ENCODE results near the gene BMP8B.

BMP8B gene

GRCh38 chr1:39816415-39817090, 27.9 kb upstream of the BMP8B start (continued):
- TF ChIP-seq ZNF121 (tag by site-specific recombination; IDR thresholded peaks at IDR 0.05) (0 out of 2 replicates have a peak, but pooled peaks have one; percentile 12), ZNF670 (tag by site-specific recombination; IDR thresholded peaks at IDR 0.05; ENCODE audit: low read depth) (no peak), HOXC10 (CRISPR knock-in tag; IDR thresholded peaks at IDR 0.05) (no peak), ZNF169 (tag by site-specific recombination; IDR thresholded peaks at IDR 0.05) (no peak), ZNF830 (tag by site-specific recombination; IDR thresholded peaks at IDR 0.05; ENCODE audit: low read depth) (no peak), EGR2 (tag by site-specific recombination; IDR thresholded peaks at IDR 0.05; ENCODE audit: low read depth) (no peak), KLF7 (tag by site-specific recombination; IDR thresholded peaks at IDR 0.05; ENCODE audit: borderline replicate concordance) (no peak), ELK4 (IDR thresholded peaks at IDR 0.05; ENCODE audit: borderline replicate concordance, low read depth, low read length) (no peak), ZNF335 (tag by site-specific recombination; conservative IDR thresholded peaks at IDR 0.05) (0 out of 2 replicates have a peak, but pooled peaks have one; percentile 16), ZNF433 (tag by site-specific recombination; IDR thresholded peaks at IDR 0.05; ENCODE audit: low read depth) (no peak), ZNF211 (tag by site-specific recombination; IDR thresholded peaks at IDR 0.05; ENCODE audit: low read depth) (no peak), ZNF600 (tag by site-specific recombination; IDR thresholded peaks at IDR 0.05) (no peak), ZNF621 (tag by site-specific recombination; IDR thresholded peaks at IDR 0.05) (no peak), ZFP41 (tag by site-specific recombination; IDR thresholded peaks at IDR 0.05; ENCODE audit: borderline replicate concordance) (no peak), ZNF280C (tag by site-specific recombination; IDR thresholded peaks at IDR 0.05) (no peak), ZNF148 (tag by site-specific recombination; IDR thresholded peaks at IDR 0.05; ENCODE audit: borderline replicate concordance) (no peak), YY1 (tag by site-specific recombination; IDR thresholded peaks at IDR 0.05) (no peak), ZNF266 (tag by site-specific recombination; IDR thresholded peaks at IDR 0.05; ENCODE audit: low read depth) (no peak), ZNF76 (tag by site-specific recombination; IDR thresholded peaks at IDR 0.05; ENCODE audit: borderline replicate concordance, low read depth) (peak; percentile 38; the same call in 1 of the 2 replicates), ZNF791 (tag by site-specific recombination; IDR thresholded peaks at IDR 0.05) (no peak)
- TF ChIP-seq, protein P1, sequence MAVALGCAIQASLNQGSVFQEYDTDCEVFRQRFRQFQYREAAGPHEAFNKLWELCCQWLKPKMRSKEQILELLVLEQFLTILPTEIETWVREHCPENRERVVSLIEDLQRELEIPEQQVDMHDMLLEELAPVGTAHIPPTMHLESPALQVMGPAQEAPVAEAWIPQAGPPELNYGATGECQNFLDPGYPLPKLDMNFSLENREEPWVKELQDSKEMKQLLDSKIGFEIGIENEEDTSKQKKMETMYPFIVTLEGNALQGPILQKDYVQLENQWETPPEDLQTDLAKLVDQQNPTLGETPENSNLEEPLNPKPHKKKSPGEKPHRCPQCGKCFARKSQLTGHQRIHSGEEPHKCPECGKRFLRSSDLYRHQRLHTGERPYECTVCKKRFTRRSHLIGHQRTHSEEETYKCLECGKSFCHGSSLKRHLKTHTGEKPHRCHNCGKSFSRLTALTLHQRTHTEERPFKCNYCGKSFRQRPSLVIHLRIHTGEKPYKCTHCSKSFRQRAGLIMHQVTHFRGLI (tag by site-specific recombination; IDR thresholded peaks at IDR 0.05): no peak
- TF ChIP-seq, protein P2, sequence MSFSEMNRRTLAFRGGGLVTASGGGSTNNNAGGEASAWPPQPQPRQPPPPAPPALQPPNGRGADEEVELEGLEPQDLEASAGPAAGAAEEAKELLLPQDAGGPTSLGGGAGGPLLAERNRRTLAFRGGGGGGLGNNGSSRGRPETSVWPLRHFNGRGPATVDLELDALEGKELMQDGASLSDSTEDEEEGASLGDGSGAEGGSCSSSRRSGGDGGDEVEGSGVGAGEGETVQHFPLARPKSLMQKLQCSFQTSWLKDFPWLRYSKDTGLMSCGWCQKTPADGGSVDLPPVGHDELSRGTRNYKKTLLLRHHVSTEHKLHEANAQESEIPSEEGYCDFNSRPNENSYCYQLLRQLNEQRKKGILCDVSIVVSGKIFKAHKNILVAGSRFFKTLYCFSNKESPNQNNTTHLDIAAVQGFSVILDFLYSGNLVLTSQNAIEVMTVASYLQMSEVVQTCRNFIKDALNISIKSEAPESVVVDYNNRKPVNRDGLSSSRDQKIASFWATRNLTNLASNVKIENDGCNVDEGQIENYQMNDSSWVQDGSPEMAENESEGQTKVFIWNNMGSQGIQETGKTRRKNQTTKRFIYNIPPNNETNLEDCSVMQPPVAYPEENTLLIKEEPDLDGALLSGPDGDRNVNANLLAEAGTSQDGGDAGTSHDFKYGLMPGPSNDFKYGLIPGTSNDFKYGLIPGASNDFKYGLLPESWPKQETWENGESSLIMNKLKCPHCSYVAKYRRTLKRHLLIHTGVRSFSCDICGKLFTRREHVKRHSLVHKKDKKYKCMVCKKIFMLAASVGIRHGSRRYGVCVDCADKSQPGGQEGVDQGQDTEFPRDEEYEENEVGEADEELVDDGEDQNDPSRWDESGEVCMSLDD (tag by site-specific recombination; IDR thresholded peaks at IDR 0.05): no peak
